H1 (cell line): ENCODE measurements around the gene LNPEP. TPM values are rescaled to one million over a fixed set of nuclear protein-coding genes. Genes with fewer than 3 reads are reported as not detected.

Experiments
- BRCA1 ChIP-seq: IDR thresholded peaks from 2 replicates; pipeline ENCODE4 v1.6.1; 2012; ENCODE audit warnings: low read depth, low read length, improper control_type of control experiment
- CBX5 ChIP-seq: fragments of 300-800, 300-1000 bp; sonication (generic); IDR thresholded peaks from 2 replicates; pipeline ENCODE4 v1.7.1; 2016; ENCODE audit warnings: antibody characterized with exemption, low read length, low read depth
- CTBP2 ChIP-seq: IDR thresholded peaks from 2 replicates; pipeline ENCODE4 v1.7.0; 2011; ENCODE audit warnings: borderline replicate concordance, mild to moderate bottlenecking, moderate library complexity, mixed read lengths, low read length; ENCODE audit not compliant: insufficient read depth, insufficient read length
- FOSL1 ChIP-seq: IDR thresholded peaks from 2 replicates; pipeline ENCODE4 v1.6.1; 2011; ENCODE audit warnings: mild to moderate bottlenecking, low read depth, low read length, moderate library complexity; ENCODE audit not compliant: insufficient read depth
- PHF8 ChIP-seq: fragments of 200-600 bp; sonication (generic); conservative IDR thresholded peaks from 2 replicates; pipeline ENCODE4 v1.7.1; 2012; ENCODE audit warnings: low read depth, mild to moderate bottlenecking, inconsistent platforms, low read length, moderate library complexity
- POLR2AphosphoS5 ChIP-seq: IDR thresholded peaks from 2 replicates; pipeline ENCODE4 v1.6.1; 2011; ENCODE audit warnings: low read depth, low read length
- RNF2 ChIP-seq: fragments of 200-900, 300-1000 bp; sonication (generic); IDR thresholded peaks from 2 replicates; pipeline ENCODE4 v1.7.1; 2016; ENCODE audit warnings: borderline replicate concordance, low read depth, mild to moderate bottlenecking, antibody characterized with exemption, low read length; ENCODE audit not compliant: poor library complexity, severe bottlenecking; ENCODE audit errors: missing control alignments
- SAP30 ChIP-seq: fragments of 300-600 bp; sonication (generic); IDR thresholded peaks from 2 replicates; pipeline ENCODE4 v1.7.1; 2012; ENCODE audit warnings: low read length, moderate library complexity, mild to moderate bottlenecking, inconsistent platforms; ENCODE audit not compliant: insufficient read depth, insufficient replicate concordance
- SUZ12 ChIP-seq: fragments of 200-600 bp; sonication (generic); IDR thresholded peaks from 2 replicates; pipeline ENCODE4 v1.6.1; 2012; ENCODE audit warnings: mild to moderate bottlenecking, inconsistent platforms, low read length, moderate library complexity, mixed read lengths
- TBP ChIP-seq: IDR thresholded peaks from 2 replicates; pipeline ENCODE4 v1.6.1; 2011; ENCODE audit warnings: low read depth, low read length, improper control_type of control experiment
- polyA plus RNA-seq, 7 experiments: library from polyadenylated mRNA; depleted of rRNA in 3 of 7; stranded (reverse) in 5 of 7; unstranded in 2 of 7; fragments of >200 nt in 5 of 7; fragments of 200-250 nt in 2 of 7; gene quantifications; 1 replicate in 5 of 7; 2 replicates in 1 of 7; 4 replicates in 1 of 7; pipeline versions ENCODE4 v1.2.1 to v1.2.3, GENCODE V29; 2011 to 2013; ENCODE audit warnings: missing spikeins in 2 of 7, mixed read lengths in 2 of 7
- total RNA-seq: library from RNA; stranded (reverse); fragmentation: NEBNext Ultra II Directional; extraction: Animal tissue kit (Norgen Biotek cat#: 25700); gene quantifications from 2 replicates; pipeline ENCODE4 v1.2.1, GENCODE V29; 2021
- TF ChIP-seq, protein P1 (sequence below): fragments of 300-600 bp; sonication (generic); IDR thresholded peaks from 2 replicates; pipeline ENCODE4 v1.7.1; 2012; ENCODE audit warnings: low read length, moderate library complexity, mild to moderate bottlenecking, inconsistent platforms; ENCODE audit not compliant: insufficient replicate concordance

Gene LNPEP
- total and polyA plus RNA-seq, 2 of the 8 experiments (the other 6 are each of a cell fraction or from before 2014, with no cell fraction given): 1.8 to 4.5 TPM

DNA sequence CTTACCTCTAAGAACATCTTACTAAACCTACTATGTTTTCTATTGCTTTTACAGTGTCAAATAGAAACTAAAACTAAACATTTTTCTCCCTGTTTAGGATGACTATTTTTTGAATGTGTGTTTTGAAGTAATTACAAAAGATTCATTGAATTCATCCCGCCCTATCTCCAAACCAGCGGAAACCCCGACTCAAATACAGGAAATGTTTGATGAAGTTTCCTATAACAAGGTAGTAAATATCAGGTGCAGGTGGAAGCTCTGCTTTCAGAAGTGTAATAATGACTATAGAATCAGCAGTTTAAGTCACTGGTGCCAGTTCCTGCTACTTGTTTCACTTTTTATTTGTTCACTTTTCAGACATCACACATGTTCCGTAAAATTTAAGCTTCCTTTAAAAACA, 39.6 kb upstream of the LNPEP start (continued):
- TF ChIP-seq, protein P1, sequence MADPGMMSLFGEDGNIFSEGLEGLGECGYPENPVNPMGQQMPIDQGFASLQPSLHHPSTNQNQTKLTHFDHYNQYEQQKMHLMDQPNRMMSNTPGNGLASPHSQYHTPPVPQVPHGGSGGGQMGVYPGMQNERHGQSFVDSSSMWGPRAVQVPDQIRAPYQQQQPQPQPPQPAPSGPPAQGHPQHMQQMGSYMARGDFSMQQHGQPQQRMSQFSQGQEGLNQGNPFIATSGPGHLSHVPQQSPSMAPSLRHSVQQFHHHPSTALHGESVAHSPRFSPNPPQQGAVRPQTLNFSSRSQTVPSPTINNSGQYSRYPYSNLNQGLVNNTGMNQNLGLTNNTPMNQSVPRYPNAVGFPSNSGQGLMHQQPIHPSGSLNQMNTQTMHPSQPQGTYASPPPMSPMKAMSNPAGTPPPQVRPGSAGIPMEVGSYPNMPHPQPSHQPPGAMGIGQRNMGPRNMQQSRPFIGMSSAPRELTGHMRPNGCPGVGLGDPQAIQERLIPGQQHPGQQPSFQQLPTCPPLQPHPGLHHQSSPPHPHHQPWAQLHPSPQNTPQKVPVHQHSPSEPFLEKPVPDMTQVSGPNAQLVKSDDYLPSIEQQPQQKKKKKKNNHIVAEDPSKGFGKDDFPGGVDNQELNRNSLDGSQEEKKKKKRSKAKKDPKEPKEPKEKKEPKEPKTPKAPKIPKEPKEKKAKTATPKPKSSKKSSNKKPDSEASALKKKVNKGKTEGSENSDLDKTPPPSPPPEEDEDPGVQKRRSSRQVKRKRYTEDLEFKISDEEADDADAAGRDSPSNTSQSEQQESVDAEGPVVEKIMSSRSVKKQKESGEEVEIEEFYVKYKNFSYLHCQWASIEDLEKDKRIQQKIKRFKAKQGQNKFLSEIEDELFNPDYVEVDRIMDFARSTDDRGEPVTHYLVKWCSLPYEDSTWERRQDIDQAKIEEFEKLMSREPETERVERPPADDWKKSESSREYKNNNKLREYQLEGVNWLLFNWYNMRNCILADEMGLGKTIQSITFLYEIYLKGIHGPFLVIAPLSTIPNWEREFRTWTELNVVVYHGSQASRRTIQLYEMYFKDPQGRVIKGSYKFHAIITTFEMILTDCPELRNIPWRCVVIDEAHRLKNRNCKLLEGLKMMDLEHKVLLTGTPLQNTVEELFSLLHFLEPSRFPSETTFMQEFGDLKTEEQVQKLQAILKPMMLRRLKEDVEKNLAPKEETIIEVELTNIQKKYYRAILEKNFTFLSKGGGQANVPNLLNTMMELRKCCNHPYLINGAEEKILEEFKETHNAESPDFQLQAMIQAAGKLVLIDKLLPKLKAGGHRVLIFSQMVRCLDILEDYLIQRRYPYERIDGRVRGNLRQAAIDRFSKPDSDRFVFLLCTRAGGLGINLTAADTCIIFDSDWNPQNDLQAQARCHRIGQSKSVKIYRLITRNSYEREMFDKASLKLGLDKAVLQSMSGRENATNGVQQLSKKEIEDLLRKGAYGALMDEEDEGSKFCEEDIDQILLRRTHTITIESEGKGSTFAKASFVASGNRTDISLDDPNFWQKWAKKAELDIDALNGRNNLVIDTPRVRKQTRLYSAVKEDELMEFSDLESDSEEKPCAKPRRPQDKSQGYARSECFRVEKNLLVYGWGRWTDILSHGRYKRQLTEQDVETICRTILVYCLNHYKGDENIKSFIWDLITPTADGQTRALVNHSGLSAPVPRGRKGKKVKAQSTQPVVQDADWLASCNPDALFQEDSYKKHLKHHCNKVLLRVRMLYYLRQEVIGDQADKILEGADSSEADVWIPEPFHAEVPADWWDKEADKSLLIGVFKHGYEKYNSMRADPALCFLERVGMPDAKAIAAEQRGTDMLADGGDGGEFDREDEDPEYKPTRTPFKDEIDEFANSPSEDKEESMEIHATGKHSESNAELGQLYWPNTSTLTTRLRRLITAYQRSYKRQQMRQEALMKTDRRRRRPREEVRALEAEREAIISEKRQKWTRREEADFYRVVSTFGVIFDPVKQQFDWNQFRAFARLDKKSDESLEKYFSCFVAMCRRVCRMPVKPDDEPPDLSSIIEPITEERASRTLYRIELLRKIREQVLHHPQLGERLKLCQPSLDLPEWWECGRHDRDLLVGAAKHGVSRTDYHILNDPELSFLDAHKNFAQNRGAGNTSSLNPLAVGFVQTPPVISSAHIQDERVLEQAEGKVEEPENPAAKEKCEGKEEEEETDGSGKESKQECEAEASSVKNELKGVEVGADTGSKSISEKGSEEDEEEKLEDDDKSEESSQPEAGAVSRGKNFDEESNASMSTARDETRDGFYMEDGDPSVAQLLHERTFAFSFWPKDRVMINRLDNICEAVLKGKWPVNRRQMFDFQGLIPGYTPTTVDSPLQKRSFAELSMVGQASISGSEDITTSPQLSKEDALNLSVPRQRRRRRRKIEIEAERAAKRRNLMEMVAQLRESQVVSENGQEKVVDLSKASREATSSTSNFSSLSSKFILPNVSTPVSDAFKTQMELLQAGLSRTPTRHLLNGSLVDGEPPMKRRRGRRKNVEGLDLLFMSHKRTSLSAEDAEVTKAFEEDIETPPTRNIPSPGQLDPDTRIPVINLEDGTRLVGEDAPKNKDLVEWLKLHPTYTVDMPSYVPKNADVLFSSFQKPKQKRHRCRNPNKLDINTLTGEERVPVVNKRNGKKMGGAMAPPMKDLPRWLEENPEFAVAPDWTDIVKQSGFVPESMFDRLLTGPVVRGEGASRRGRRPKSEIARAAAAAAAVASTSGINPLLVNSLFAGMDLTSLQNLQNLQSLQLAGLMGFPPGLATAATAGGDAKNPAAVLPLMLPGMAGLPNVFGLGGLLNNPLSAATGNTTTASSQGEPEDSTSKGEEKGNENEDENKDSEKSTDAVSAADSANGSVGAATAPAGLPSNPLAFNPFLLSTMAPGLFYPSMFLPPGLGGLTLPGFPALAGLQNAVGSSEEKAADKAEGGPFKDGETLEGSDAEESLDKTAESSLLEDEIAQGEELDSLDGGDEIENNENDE: no peak
- TF ChIP-seq POLR2AphosphoS5 (no peak), FOSL1 (no peak), TBP (no peak), SAP30 (no peak), BRCA1 (no peak), CTBP2 (no peak), CBX5 (no peak), RNF2 (no peak), PHF8 (no peak), SUZ12 (no peak)
- TF ChIP-seq, all 59 proteins: peak for 0
